ENCODE results near the gene ICAM3.
A peak's percentile ranks its signal among the peaks of the same experiment; 100 is the strongest.
"Not testable (repeated sequence)": the region's sequence is repeated elsewhere in the genome, so short reads cannot be mapped to it uniquely, and the experiment has no call there.

The ICAM3 gene

DNA sequence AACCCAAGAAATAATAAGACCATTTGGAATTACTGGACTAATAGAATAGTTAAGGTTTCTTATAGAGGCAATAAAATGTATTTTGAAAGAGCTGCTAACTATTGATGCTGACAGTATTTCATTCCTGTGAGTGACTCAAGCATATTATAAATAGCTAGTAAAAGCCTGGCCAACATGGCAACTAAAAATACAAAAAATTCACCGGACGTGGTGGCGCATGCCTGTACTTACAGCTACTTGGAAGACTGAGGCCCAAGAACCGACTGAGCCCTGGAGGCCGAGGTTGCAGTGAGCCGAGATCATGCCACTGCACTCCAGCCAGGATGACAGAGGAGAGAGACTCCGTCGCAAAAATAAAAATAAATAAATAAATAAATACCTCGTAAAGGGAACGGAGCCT, 5.4 kb upstream of the ICAM3 start:
- no peak for DNase-seq

DNA sequence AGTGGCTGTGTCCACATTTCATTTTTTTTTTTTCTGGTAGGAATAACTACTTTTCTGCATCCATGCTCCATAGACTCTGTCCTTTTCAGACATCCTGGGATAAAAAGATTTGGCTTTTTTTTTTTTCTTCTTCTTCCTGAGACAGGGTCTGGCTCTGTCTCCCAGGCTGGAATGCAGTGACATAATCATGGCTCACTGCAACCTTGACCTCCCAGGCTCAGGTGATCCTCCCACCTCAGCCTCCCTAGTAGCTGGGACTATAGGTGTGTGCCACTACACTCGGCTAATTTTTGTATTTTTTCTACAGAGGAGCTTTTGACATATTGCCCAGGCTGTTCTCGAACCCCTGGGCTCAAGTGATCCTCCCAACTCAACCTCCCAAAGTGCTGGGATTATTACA, 4.1 kb upstream of the ICAM3 start:
- DNase-seq = no peak

DNA sequence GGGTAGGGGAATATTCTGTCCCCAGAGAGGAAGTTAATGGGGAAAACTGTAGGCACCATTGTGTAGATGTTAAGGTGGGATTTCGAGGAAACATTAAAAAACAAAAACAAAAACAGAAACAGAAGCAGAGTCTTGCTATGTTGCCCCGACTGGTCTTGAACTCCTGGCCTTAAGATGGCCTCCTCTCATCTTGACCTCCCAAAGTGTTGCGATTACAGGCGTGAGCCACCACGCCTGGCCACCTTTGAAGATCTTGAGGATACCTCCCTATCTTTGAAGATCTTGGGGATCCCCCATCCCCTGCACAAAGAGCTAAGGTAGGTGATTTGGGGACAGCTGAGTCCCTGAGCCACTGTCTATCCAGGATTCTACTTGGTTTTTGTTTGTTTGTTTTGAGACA, 553 bp upstream of the ICAM3 start:
- DNase-seq = no peak

DNA sequence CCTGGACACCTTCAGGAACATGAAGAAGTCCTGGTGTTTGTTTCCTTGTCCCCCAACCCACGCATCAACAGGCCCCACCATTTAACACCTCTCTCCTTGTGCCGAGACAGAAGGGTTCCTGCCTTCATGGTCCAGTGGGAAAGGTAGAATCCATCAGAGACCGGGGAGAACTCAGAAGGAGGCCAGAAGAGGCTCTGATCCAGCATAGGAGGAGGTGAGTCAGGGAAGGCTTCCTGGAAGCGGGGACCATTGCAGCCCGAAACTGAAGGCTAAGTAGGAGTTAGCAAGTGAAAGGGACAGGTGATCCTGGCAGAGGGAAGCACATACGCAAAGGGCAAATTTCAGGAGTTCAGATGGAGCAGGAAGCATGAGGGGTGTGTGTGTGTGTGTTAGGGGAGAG, 484 bp downstream of the ICAM3 start:
- DNase-seq = no peak

DNA sequence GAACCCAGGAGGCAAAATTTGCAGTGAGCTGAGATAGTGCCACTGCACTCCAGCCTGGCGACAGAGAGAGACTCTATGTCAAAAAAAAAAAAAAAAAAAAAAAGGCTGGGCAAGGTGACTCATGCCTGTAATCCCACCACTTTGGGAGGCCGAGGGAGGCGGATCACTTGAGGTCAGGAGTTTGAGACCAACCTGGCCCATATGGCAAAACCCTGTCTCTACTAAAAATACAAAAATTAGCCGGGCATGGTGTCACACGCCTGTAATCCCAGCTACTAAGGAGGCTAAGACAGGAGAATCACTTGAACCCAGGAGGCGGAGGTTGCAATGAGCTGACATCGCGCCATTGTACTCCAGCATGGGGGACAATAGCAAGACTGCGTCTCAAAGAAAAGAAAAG, 2.7 kb downstream of the ICAM3 start:
- DNase-seq = not testable (repeated sequence)

DNA sequence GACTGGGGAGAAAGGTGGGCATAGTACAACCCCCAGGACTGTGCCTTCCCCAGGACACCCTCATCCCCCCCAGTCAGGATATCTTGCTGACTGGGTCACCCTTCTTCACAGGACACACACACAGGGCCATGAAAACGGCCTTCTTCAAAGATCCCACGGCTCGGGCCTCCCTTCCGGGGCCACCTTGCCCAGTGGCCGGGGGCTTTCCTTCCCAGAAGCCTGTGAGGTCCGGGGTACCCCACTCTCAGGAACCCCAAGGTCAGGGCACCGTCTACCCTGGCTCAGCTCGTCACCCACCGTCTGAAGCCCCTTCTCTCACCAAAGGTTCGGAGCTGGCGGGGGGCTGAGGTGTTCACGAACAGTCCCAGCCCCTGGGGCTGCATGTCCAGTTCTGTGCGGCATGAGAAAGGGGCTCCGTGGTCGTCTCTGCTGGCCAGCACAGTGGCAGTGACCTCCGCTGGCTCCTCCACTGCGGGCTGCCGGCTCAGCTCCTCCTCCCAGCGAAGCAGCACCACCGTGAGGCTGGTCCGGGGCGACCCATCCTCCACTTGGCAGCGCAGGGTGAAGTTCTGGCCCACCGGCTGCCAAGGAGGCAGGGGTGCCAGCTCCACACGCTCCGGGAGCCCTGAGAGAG, 4.0 kb downstream of the ICAM3 start:
- no peak for DNase-seq

DNA sequence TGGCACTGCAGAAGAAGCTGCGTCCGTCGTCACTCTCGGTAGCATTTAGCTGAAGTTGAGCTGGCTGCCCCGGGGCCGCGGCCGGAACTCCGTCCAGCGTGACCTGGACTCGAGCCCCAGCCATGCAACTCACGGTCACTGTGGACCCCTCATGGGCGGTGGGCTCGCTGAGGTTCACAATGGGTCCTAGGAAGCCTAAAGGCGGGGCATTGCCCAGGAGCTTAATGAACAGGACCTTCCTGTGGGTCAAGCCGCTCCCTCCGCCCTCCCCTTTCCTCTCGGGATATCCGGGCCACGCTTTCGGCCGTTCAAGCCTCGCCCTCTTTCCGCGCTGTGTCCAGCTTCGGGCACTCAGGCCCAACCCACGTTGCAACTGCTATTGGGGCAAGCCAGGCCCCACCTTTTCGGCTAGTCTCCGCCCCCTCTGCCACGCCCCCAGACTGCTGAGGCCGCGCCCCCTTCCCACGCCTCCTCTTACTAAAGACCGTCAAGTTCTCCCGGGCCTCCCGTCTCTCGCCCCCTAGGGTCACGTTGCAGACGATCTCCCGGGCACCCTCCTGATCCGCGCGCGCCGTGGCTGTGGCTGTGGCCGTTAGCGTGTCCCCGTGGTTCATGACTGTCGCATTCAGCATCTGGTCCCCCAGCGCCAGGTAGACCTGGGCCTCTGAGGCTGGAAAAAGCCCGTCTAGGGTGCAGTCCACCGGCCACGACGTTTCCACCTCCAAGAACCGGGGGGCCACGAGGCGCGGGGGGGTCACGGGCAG, 4.7 kb downstream of the ICAM3 start:
- DNase-seq = peak; percentile 67

DNA sequence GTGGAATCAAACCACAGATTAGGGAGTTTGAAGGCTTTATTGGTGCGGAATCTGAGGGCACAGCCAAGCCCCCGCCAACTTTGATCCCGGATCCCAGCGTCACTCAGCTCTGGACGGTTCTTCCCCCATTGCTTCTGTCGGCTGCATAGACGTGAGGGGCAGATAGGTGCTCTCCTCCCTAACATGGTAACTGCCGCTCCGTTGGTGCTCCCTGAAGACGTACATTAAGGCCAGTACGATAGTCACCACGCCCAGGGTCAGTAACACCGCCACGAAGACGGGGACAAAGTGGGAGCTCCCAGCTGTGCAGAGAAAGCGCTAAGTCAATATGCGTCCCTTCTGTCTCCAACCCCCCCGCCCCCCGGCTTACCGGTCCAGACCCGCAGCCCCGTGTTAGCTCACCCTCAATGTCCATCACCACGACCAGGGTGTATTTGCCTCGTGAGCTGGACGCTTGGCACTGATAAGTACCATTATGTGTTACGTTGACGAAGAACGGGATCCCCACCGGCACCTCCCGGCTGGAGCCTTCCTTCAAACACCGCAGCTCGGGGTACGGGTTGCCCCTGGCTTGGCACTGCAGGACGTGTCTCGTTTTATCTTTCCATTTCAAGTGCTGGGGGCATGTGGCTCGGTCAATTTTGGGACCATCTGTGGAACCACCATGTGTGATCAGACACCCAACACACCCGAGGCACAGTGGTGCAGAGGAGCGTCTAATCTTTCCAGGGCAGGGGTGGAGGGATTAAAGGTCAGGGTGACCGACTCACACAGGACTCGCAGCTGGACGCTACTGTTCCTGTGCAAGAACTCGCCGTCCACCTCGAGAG, 5.5 kb downstream of the ICAM3 start:
- no peak for DNase-seq

DNA sequence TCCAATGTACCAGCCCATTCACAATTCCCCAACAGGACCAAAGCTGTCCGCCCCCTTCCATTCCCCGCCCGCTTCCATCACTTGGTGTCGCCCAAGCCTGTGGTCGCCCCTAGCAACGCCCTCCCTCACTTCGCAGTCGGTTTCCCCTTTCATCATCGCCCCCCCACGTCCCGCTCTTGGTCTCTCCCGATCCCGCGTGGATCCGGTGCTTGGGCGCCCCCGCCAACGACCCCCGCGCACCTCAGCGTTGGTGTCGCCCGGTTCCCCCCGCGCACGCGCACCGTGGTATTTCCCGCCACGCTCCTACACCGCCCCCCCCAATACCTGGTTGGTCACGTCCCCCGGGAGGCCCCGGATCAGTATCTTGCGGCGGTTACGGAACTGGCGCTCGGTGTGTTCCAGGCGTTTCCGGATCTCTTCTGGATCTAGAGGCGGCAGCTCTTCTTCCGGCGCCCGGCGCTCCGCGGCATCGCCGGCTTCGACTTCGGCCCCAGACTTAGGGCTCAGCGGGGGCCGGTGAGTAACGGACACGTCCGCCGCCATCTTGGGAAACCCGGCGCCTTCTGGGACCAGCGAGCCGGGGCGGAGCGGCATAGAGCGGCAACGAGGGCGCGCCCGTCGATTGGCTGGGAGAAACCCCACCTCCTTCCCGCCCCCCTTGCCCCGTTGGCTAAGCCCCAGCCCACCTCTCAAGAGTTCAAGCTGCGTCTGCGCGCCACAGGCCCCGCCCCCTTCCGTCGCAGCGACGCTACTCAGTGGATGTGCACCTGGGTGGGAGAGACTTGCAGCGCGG, 6.3 kb downstream of the ICAM3 start, which contains the start of gene RAVER1:
Gene RAVER1 (minus strand): TSS at position 565 of the 793 bp plus-strand sequence. CDS start 22 bp downstream, at position 543.
- peak; percentile 98 for DNase-seq

DNA sequence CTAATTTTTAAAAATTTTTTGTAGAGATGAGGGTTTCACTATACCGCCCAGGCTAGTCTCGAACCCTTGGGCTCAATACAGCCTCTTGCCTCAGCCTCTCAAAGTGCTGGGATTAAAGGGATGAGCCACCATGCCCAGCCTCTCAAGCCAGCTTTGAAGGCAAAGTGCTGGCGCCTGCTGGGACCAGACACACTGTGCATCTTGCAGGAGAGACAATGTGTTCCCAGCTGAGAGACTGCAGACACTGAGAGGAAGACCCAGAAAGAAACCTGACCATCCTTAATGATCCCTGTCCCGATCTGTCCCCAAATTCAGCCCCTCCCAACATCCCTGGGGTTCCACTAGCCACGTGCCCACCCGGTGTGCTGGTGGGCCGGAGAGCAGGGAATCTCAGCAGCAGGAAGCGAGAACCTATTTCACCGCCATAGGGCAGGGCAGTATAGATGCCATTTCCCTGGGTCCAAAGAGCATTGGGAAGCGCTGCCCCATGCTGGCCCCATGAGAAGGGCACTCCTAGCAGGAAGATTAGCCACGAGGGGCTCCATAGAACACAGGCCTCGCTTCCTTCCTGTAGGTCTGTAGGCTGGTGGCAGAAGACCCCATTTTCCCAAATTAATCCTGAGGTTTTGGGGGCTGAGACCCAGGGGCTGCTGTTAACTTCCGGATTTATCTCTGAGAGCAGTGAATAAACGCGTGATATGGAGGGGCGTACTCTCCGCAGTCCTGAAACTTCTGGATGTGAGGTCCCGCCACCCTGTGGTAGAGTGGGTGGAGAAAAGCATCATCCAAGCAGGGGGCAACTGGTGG, 7.1 kb downstream of the ICAM3 start:
- DNase-seq = no peak

DNA sequence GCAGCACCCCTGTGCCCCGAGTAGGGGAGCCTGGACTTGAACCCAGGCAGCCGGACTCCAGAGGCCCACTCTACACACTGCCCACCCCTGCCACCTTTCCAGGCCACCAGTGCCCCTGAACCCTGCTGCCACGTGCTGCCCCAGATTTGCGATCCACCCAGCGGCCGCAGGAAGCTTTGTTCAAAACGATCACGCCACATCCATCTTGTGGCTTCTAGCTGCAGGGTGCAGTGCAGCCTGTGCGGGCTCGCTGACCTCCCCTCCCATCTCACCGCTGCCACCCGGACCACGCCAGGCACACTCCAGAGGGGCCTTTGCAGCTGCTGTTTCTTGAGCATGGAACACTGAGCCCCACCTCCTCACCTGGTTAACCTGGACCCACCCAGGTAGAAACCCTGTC, 9.9 kb downstream of the ICAM3 start:
- no peak for DNase-seq

DNA sequence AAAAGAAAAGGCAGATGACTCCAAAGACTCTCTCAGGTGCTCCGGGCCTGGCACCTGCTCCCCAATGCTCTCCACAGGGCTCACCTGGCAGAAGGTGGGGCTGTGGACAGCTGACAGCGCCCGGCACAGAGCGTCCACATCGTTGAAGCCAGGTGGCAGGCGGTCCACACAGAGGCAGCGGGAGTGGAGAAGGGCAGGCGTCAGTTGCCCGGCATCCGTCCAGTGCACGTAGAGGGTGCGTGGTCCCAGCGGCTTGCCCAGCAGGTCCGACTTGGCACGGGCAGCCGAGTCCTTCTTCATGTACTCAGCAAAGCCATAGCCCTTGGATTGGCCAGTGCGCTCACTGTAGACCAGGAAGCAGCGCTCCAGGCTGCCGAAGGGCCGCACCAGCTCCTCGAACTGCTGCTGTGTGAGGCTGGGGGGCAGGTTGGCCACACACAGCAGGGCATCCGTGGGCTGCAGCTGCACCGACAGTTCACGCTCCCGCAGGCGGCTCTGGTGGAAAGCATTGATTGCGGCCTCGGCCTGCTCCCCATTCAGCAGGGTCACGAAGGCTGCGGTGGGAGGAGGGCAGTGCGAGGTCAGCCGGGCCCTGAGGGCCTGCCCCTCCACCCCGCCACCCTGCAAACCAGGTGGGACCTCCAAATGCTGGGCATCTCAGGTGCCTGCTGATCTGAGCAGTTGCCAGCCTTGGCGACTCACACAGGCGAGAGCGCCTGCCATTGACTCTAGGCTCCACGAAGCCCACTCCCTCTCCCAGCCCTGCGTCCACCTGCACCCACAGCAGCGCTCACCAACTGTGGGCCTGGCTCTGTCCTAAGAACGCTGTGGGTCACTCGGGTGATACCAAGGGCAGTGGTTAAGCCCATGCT, 10.6 kb downstream of the ICAM3 start:
- no peak for DNase-seq

DNA sequence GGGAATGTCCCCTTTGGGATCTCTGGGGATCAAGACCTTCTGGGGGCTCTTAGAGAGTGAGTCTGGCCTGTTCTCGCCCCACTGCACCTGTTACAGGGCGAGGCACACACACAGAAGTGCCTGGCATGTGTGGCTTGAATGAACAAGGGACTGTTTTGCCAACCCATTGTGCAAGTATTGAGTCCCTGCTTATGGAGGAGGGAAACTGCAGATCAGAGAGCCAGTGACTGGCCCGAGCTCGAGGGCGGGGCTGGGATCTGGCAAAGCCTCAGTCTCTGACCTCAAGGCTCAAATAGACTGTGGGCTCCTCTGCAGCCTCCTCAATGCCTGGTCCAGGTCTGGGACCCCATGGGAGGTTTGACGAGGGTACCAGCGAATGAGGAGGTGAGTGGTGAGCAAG, 11.6 kb downstream of the ICAM3 start:
- DNase-seq = no peak

DNA sequence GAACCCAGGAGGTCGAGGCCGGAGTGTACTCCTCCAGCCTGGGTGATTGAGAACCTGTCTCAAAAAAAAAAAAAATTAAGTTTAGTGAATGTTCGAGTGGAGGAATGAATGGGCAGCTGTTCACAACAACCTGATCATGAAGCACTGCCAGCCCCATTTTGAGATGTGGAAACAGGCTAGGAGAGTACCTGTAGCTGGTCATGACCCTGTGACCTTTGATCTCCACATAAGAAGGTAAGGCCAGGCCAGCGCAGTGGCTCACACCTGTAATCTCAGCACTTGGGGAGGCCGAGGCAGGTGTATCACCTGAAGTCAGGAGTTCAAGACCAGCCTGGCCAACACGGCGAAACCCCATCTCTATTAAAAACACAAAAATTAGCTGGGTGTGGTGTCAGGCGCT, 13.7 kb downstream of the ICAM3 start:
- no peak for DNase-seq

DNA sequence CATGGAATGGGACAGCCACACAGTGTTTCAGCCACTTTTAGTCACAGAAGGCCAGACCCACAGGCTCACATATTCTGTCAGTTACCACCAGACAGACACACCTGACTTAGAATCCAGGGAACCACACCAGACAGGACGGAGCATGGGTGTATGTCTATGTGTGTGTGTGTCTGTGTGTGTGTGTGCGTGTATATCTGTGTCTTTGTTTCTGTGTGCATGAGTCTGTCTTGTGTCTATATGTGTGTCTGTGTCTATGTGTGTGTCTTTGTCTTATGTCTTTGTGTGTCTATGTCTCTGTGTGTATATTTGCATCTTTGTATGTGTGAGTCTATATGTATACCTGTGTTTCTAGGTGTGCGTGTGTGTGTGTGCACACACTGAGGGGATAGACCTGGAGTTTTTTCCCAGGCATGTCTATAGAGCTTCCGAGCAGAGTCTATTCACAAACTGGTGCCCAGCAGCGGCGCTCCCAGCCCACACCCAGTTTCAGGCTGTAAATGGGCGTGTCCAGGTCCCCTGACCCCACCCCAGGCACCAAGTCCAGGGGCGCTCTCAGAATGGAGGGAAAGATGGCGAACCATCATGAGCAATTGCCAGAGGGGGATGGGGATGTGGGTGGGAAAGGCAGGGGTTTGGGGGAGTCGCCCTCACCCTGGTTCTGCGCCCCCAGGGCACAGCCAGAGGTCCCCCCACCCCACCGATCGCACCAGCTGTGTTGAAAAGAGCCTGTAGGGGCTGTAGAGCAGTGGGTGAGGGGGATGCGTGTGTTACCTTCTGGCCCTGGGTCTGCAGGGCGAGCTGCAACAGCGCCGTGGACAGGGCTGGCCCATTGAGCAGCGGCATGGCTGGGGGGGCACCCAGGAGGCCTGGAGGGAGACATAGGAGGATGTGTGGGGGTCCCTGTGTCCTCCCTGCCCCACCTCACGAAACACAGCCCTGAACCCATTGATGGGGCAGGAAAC, 17.3 kb downstream of the ICAM3 start:
- no peak for DNase-seq

DNA sequence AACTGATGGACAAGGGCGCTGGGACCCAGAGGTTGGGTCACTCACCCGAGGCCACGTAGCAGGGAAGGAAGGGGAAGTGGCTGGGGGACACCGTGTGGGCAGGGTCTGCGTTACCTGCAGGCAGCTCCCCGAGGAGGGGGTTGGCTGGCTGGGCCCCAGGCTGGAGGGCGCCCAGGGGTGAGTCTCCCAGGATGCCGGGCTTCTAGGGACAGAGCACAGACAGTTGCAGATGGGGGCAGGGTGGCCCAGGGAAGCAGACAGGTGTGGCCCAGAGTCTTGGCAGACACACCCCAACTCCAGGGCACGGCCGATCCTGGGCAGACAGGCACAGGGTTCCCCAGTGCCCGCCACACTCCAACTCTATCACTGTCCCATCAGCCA, 18.0 kb downstream of the ICAM3 start:
- DNase-seq = no peak

DNA sequence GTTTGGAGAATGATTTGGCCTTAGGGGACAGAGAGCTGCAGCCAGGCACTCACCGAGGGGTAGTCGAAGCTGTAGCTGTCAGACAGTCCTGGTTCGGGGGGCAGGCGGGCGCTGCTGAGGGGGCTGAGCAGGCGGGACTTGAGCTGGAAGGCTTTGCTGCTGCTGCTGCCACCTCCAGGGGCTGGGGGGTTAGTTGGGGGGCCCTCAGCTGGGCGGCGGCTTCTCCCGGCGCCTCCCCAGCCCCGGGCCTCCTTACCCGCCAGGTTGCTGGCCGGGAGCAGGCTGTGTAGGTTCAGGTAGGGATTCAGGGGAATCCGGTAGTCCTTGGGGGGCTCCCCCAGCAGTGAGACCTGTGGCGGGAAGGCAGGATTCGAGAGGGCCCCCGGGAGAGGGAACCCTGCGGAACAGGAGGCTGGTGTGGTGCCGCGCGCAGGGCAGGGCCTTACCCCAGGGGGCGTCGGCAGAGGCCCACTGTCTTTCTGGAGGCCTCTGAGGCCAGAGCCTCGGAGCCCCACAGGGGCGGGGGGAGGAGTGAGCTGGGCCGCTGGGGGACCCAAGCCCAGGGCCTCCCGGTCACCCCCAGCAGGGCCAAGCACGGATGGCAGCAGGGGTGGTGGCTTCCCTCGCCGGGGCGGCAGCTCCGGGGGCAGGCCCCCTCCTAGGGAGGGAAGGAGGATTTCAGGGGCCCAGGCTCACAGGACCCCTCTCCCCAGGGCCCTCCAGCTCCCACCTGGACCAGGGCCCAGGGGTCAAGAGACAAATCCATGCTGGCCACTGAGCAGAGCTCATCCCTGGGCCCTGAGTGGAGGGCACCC, 18.6 kb downstream of the ICAM3 start:
- no peak for DNase-seq

DNA sequence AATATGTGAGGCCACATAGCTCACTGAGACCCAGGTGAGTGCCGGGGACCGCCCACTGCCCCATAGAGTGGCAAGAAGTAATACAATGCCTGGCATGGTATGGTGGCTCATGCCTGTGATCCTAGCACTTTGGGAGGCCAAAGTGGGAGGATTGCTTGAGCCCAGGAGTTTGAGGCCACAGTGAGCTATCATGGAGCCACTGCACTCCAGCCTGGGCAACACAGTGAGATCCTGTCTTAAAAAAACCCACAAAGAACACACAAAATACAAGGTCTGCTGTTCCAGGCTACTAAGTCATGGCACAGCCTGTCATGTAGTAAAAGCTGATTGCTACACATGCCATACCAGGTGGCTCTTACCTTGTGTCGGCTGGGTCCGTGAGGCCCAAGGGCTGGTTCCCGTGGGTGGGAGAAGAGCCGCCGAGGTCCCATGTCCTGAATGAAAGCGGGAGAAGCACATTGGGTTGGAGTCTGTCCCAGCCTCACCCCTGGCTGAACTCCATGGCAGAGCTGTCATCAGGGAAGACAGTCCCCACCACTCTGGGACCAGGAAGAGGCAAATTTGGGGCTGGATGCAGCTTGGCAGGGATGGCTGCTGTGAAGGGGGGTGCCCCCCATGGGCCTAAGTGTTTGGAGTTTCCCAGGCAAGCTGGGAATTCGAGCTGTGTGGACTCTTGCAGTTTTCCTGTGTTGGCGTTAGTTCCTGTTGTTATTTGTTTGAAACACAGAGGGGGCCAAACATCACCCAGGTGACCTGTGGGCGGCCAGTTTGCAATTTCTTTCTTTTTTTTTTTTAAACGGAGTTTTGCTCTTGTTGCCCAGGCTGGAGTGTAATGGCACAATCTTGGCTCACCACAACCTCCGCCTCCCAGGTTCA, 20.4 kb downstream of the ICAM3 start:
- DNase-seq = no peak

Data from stimulated activated CD4-positive, alpha-beta T cell treated with anti-CD3 and anti-CD28 coated beads, Interleukin-1b, Interleukin-23, amount 100 ng/mL, for 48 hours (primary cell).